GM13976 (cell line): ENCODE measurements around the gene DHRS2.
"Not testable (repeated sequence)": the region's sequence is repeated elsewhere in the genome, so short reads cannot be mapped to it uniquely, and the experiment has no call there.

Source experiments
- DNase-seq: peaks from one replicate; pipeline ENCODE4 v3.0.0; 2012; ENCODE audit warnings: low spot score
- in situ Hi-C: fragments of 300-500 bp; cut with MboI; formaldehyde crosslinking; loops from one replicate; pipeline ENCODE4 v1.12.0; 2022; ENCODE audit warnings: low sequenced_read_pairs, mixed read lengths, inconsistent platforms; ENCODE audit not compliant: unreplicated experiment
- TF ChIP-seq, protein P1 (sequence below): IDR thresholded peaks from 2 replicates; pipeline ENCODE4 v1.5.1; 2012; ENCODE audit warnings: borderline replicate concordance, mild to moderate bottlenecking; ENCODE audit not compliant: insufficient read depth; ENCODE audit errors: extremely low read depth, missing control alignments, control extremely low read depth

The DHRS2 gene

DNA sequence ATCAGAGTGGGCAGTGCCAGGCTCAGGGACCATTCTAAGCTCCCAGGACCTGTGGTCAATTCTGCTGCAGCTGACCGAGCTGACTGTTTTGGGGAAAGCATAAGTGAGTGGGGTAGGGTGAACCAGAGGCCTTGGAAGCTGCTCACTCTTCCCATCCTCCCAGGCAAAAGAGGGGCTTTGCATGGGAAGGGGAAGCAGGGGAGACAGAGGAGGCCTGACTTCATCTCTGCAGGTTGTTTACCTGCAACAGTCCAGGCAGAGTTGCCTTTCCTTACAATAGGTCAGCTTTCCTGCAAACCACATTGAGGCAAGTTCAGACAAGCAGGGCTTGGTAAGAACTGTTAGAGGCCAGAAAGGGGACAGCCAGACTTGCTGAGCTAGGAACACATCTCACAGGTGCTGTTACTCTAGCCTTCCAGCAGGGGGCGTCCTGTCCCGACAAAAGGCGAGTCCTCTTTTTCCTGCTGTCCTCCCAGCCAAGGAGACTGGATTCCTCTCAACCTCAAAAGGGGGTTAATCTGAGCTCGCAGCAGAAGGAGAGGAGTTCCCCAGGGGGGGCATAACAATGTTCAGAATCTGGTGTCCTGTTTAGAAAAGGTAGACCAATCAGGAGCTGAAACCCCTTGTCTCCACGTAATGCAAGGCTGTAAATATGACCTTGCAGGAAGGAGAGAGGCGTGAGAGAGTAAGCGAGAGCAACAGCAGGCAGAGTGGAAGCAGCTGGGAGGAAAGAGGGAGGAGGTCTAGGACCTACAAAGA is 4.3 kb upstream of the DHRS2 start:
- in situ Hi-C loops, result no loop called here
- peak; percentile 80 for DNase-seq
- TF ChIP-seq, protein P1, sequence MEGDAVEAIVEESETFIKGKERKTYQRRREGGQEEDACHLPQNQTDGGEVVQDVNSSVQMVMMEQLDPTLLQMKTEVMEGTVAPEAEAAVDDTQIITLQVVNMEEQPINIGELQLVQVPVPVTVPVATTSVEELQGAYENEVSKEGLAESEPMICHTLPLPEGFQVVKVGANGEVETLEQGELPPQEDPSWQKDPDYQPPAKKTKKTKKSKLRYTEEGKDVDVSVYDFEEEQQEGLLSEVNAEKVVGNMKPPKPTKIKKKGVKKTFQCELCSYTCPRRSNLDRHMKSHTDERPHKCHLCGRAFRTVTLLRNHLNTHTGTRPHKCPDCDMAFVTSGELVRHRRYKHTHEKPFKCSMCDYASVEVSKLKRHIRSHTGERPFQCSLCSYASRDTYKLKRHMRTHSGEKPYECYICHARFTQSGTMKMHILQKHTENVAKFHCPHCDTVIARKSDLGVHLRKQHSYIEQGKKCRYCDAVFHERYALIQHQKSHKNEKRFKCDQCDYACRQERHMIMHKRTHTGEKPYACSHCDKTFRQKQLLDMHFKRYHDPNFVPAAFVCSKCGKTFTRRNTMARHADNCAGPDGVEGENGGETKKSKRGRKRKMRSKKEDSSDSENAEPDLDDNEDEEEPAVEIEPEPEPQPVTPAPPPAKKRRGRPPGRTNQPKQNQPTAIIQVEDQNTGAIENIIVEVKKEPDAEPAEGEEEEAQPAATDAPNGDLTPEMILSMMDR, result peak; percentile 93

DNA sequence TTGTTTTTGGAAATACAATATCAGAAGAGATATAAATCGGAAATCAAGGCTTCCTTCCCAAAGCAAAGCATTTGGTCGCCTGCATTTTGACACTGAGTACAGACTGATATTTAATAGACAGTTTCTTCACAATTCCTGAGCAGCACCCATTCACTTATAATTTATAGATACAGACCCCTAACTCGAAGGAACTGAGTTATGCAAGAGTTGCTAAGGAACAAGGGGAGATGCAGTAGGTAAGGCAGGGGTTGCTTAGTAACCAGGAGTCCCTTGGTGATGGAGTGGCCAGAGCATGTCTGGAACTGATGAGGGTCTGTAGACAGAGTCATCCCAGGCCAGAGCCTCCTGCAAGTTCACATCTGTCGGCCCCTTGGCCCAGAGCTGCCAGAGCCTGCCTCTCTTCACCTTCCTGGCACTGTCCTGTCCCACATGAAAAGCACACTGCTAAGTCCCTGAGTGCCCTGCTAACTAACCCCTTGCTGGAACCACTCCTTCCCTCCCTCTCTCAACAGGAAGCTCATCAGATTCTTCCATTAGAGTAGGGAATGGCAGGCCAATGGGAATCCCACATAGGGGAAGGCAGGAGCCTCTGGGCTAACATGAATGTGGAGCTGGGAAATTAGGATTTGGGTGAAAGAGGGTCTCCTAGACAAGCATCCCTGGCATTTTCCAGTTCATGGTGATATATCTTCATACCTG is 3.6 kb upstream of the DHRS2 start:
- TF ChIP-seq, protein P1, result no peak
- in situ Hi-C loops, result no loop called here
- peak; percentile 27 for DNase-seq

DNA sequence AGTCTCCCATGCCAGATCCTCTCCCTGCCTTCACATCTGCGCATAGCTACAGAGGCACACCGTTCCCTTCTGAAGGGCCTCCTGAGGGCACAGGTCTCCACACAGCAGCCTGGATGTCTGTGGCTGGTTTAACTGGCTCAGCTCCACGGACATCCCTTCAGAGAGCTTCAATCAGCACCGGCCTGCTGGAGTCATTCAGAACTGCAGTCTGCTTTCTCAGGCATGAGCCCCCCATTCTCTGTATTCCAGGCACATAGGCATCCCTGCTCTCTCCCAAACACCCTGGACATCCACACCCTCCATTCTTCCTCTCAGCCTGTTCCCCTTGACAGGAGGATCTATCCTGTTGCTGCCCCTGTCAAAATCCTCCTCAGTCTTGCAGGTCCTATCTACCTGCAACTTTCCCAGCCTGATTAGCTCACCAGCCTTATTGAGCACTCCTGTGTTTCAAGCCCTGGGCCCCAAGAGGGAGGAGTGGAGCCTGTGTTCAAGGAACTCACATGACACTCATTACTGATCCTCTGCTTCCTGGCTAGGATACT is 2.9 kb upstream of the DHRS2 start:
- in situ Hi-C loops, result no loop called here
- TF ChIP-seq, protein P1, result no peak
- DNase-seq, result peak; percentile 10

DNA sequence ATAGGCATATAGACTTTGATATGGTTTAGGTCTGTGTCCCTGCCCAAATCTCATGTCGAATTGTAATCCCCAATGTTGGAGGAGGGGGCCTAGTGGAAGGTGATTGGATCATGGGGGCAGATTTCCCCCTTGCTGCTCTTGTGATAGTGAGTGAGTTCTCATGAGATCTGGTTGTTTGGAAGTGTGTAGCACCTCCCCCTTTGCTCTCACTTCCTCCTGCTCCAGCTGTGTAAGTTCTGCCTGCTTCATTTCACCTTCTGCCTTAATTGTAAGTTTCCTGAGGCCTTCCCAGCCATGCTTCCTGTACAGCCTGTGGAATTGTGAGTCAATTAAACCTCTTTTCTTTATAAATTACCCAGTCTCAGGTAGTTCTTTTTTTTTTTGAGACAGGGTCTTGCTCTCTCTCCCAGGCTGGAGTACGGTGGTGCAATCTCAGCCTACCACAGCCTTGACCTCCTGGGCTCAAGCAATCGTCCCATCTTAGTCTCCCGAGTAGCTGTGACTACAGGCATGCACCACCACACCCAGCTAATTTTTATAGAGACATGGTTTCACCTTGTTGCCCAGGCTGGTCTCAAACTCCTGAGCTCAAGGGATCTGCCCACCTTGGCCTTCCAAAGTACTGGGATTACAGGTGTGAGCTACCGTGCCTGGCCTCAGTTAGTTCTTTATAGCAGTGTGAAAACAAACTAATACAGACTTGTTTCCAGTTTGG is 1.3 kb upstream of the DHRS2 start:
- in situ Hi-C loops, DNase-seq: not testable (repeated sequence)

DNA sequence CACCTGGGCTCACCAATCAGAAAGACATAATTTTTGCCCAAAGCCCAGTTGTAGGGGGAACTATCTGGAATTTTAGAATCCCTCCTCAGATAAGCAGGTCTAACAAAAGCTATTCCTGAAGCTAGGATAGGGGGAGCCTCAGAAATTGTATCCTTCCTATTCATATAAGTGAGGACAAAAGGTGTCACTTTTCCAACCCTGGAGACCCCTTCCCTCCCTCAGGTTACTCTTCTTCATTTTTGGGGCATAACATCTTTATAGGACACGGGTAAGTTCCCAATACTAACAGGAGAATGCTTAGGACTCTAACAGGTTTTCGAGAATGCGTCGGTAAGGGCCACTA is 1.1 kb downstream of the DHRS2 start:
- DNase-seq, in situ Hi-C loops: not testable (repeated sequence)

DNA sequence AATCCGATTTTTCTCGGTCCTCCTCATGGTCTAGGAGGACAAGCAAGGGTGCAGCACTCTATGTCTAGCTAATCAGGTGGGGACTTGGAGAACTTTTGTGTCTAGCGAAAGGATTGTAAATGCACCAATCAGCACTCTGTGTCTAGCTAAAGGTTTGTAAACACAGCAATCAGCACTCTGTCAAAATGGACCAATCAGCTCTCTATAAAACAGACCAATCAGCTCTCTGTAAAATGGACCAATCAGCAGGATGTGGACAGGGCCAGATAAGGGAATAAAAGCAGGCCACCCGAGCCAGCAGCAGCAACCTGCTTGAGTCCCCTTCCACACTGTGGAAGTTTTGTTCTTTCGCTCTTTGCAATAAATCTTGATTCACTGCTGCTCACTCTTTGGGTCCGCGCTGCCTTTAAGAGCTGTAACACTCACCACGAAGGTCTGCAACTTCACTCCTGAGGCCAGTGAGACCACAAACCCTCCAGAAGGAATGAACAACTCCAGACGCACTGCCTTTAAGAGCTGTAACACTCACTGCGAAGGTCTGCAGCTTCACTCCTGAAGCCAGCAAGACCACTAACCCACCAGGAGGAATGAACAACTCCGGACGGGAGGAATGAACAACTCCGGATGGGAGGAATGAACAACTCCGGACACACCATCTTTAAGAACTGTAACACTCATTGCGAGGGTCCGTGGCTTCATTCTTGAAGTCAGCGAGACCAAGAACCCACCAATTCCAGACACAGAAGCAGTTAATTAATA is 1.7 kb downstream of the DHRS2 start:
- DNase-seq, in situ Hi-C loops: not testable (repeated sequence)

DNA sequence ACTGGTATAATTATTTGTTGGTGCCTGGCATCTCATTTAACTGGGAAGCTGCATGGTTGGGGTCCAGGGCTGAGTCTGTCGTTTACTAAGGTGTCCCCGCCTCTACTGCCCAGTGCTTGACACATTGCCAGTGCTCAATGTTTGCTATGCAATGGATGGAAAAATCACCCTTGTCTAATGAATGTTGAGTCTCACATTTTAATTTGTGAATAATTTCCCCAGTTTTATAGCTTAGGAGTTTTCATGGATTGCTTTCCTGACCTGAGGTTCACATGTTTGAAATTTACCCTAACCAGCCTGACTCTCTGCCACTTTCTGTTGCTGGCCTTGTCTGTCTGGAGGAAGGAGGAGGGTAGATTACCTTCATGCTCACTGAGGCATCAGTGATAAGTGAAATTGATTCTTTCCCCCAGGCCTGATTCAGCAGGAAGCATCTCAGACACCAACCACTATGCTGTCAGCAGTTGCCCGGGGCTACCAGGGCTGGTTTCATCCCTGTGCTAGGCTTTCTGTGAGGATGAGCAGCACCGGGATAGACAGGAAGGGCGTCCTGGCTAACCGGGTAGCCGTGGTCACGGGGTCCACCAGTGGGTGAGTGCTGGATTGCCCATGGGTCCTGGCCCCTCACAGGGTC is 2.4 kb downstream of the DHRS2 start:
- in situ Hi-C loops, result no loop called here
- TF ChIP-seq, protein P1, result no peak
- DNase-seq, result peak; percentile 7
